Measurements from ENCODE around the gene SHQ1.

Gene SHQ1

GRCh38 chr3:72892081-72892775, 44.0 kb upstream of the SHQ1 start:
- Histone ChIP-seq H3K36me3 (ENCODE audit: control insufficient read depth, insufficient read depth, low read length) (no peaks in the 10 kb centered on the region), H3K27me3 (replicated peaks; ENCODE audit: control insufficient read depth, insufficient read depth, low read length) (peaks cover 4% of the 10 kb centered on the region), H3K4me3 (replicated peaks; ENCODE audit: low read depth, low read length) (no peak overlapping the region)
- DNase-seq (ENCODE audit: extremely low read depth, insufficient read length), result no peak
- no peak for TF ChIP-seq CTCF (IDR thresholded peaks at IDR 0.05; ENCODE audit: insufficient read depth, low read length, poor library complexity, severe bottlenecking)

GRCh38 chr3:72891053-72891855, 43.0 kb upstream of the SHQ1 start:
- H3K27me3 ChIP-seq (replicated peaks; ENCODE audit: control insufficient read depth, insufficient read depth, low read length), result peaks cover 4% of the 10 kb centered on the region
- DNase-seq (ENCODE audit: extremely low read depth, insufficient read length), result no peak
- no peaks in the 10 kb centered on the region for H3K36me3 ChIP-seq (ENCODE audit: control insufficient read depth, insufficient read depth, low read length)
- TF ChIP-seq CTCF (IDR thresholded peaks at IDR 0.05; ENCODE audit: insufficient read depth, low read length, poor library complexity, severe bottlenecking), result no peak
- H3K4me3 ChIP-seq (replicated peaks; ENCODE audit: low read depth, low read length), result no peak overlapping the region

GRCh38 chr3:72890166-72890925, 42.1 kb upstream of the SHQ1 start:
- Histone ChIP-seq H3K4me3 (replicated peaks; ENCODE audit: low read depth, low read length) (no peak overlapping the region), H3K36me3 (ENCODE audit: control insufficient read depth, insufficient read depth, low read length) (no peaks in the 10 kb centered on the region)

GRCh38 chr3:72889310-72890165, 41.3 kb upstream of the SHQ1 start:
- no peak overlapping the region for H3K4me3 ChIP-seq (replicated peaks; ENCODE audit: low read depth, low read length)

More at GRCh38 chr3:72890166-72890925, 42.1 kb upstream of the SHQ1 start:
- no peak for TF ChIP-seq CTCF (IDR thresholded peaks at IDR 0.05; ENCODE audit: insufficient read depth, low read length, poor library complexity, severe bottlenecking)
- peaks cover 4% of the 10 kb centered on the region for H3K27me3 ChIP-seq (replicated peaks; ENCODE audit: control insufficient read depth, insufficient read depth, low read length)
- no peak for DNase-seq (ENCODE audit: extremely low read depth, insufficient read length)

More at GRCh38 chr3:72889310-72890165, 41.3 kb upstream of the SHQ1 start:
- Histone ChIP-seq H3K27me3 (replicated peaks; ENCODE audit: control insufficient read depth, insufficient read depth, low read length) (peaks cover 4% of the 10 kb centered on the region), H3K36me3 (ENCODE audit: control insufficient read depth, insufficient read depth, low read length) (no peaks in the 10 kb centered on the region)
- TF ChIP-seq CTCF (IDR thresholded peaks at IDR 0.05; ENCODE audit: insufficient read depth, low read length, poor library complexity, severe bottlenecking), result no peak
- no peak for DNase-seq (ENCODE audit: extremely low read depth, insufficient read length)
